CD14-positive monocyte (primary cell): ENCODE measurements around the gene CD14. TPM values are rescaled to one million over a fixed set of nuclear protein-coding genes. Genes with fewer than 3 reads are reported as not detected.

ENCODE experiments used
- DNase-seq, 3 donors: peaks; one replicate each; pipeline ENCODE4 v3.0.0-alpha.2; 2011 to 2022
- H2AFZ ChIP-seq: 2 replicates; pipeline ENCODE4 v1.6.0; 2012; ENCODE audit warnings: mild to moderate bottlenecking, low read depth, low read length, inconsistent platforms; ENCODE audit not compliant: insufficient read depth, poor library complexity, severe bottlenecking
- H3K27ac ChIP-seq, 2 donors: 1 replicate in 1 of 2; 2 replicates in 1 of 2; pipeline ENCODE4 v1.5.1; 2012 to 2013; ENCODE audit warnings: low read length in 2 of 2, control low read depth in 1 of 2, inconsistent platforms in 1 of 2, low read depth in 1 of 2, mild to moderate bottlenecking in 1 of 2
- H3K27me3 ChIP-seq, 2 donors: one replicate each; pipeline versions ENCODE4 v1.6.0 to v1.6.1; 2011 to 2013; ENCODE audit warnings: low read length in 2 of 2; ENCODE audit not compliant: control insufficient read depth in 2 of 2, insufficient read depth in 2 of 2
- H3K36me3 ChIP-seq, 2 donors: replicated peaks in 1 of 2; 1 replicate in 1 of 2; 2 replicates in 1 of 2; pipeline versions ENCODE4 v1.5.1 to v1.6.1; 2012 to 2013; ENCODE audit warnings: low read length in 2 of 2, control low read depth in 1 of 2, inconsistent platforms in 1 of 2, mild to moderate bottlenecking in 1 of 2; ENCODE audit not compliant: insufficient read depth in 2 of 2, control insufficient read depth in 1 of 2
- H3K4me1 ChIP-seq, 2 donors: 1 replicate in 1 of 2; 2 replicates in 1 of 2; pipeline versions ENCODE4 v1.5.1 to v1.6.1; 2012 to 2013; ENCODE audit warnings: low read length in 2 of 2, control low read depth in 1 of 2, inconsistent platforms in 1 of 2, mild to moderate bottlenecking in 1 of 2, moderate library complexity in 1 of 2; ENCODE audit not compliant: insufficient read depth in 2 of 2, control insufficient read depth in 1 of 2
- H3K4me2 ChIP-seq: replicated peaks from 2 replicates; pipeline ENCODE3; 2012; ENCODE audit warnings: low read length, moderate library complexity, mild to moderate bottlenecking; ENCODE audit not compliant: poor library complexity, severe bottlenecking; ENCODE audit errors: extremely low read depth
- H3K4me3 ChIP-seq, 3 experiments: fragments of 200-600 bp in 1 of 3; sonication (generic) in 1 of 3; replicated peaks in 1 of 3; 1 replicate in 2 of 3; 2 replicates in 1 of 3; pipeline ENCODE4 v1.5.1; 2011 to 2013; ENCODE audit warnings: low read length in 3 of 3, mild to moderate bottlenecking in 3 of 3, control low read depth in 2 of 3, low read depth in 2 of 3, inconsistent platforms in 1 of 3, moderate library complexity in 1 of 3
- H3K79me2 ChIP-seq: 2 replicates; pipeline ENCODE4 v1.6.0; 2012; ENCODE audit warnings: mild to moderate bottlenecking, control low read depth, inconsistent platforms, low read length, moderate library complexity; ENCODE audit not compliant: insufficient read depth
- H3K9ac ChIP-seq: 2 replicates; pipeline ENCODE4 v1.6.0; 2017; ENCODE audit warnings: low read length, mild to moderate bottlenecking; ENCODE audit not compliant: insufficient read depth, poor library complexity, severe bottlenecking
- H3K9me3 ChIP-seq, 2 donors: replicated peaks in 1 of 2; 1 replicate in 1 of 2; 2 replicates in 1 of 2; pipeline versions ENCODE4 v1.5.1 to v1.6.1; 2012 to 2013; ENCODE audit warnings: low read length in 2 of 2, control low read depth in 1 of 2; ENCODE audit not compliant: control insufficient read depth in 1 of 2, insufficient read depth in 1 of 2
- H4K20me1 ChIP-seq: 2 replicates; pipeline ENCODE4 v1.6.0; 2012; ENCODE audit warnings: mild to moderate bottlenecking, low read length, control low read depth, moderate library complexity; ENCODE audit not compliant: insufficient read depth
- H3K27ac Mint-ChIP-seq, 7 donors: one replicate each; pipeline ENCODE4 v1.8.0; 2020; ENCODE audit warnings: mild to moderate bottlenecking in 7 of 7, mixed read lengths in 7 of 7, moderate library complexity in 6 of 7, inconsistent platforms in 2 of 7
- H3K27me3 Mint-ChIP-seq, 3 donors: one replicate each; pipeline ENCODE4 v1.8.0; 2021 to 2022; ENCODE audit warnings: low read depth in 3 of 3, mild to moderate bottlenecking in 3 of 3, mixed read lengths in 3 of 3, moderate library complexity in 3 of 3, inconsistent platforms in 1 of 3
- H3K36me3 Mint-ChIP-seq, 2 donors: one replicate each; pipeline ENCODE4 v1.8.0; 2020; ENCODE audit warnings: mixed read lengths in 2 of 2, inconsistent platforms in 1 of 2, mild to moderate bottlenecking in 1 of 2
- H3K4me1 Mint-ChIP-seq: one replicate; pipeline ENCODE4 v1.8.0; 2020; ENCODE audit warnings: mild to moderate bottlenecking, mixed read lengths
- H3K4me3 Mint-ChIP-seq, 2 donors: one replicate each; pipeline ENCODE4 v1.8.0; 2020; ENCODE audit warnings: mild to moderate bottlenecking in 2 of 2, mixed read lengths in 2 of 2, moderate library complexity in 1 of 2
- H3K9me3 Mint-ChIP-seq, 7 donors: one replicate each; pipeline ENCODE4 v1.8.0; 2020 to 2022; ENCODE audit warnings: mixed read lengths in 7 of 7, mild to moderate bottlenecking in 6 of 7, moderate library complexity in 6 of 7, inconsistent platforms in 2 of 7
- WGBS: methylation state at CpG from one replicate; pipeline ENCODE4 v1.1.5; 2013; ENCODE audit warnings: missing lambda C conversion rate; ENCODE audit not compliant: insufficient coverage; 5-methylcytosine and 5-hydroxymethylcytosine counted together
- intact Hi-C, 2 donors: fragments of 100-400 bp; cut with micrococcal nuclease; formaldehyde crosslinking; loops; one replicate each; pipeline versions ENCODE4 v1.15.0 to v1.15.1; 2023
- polyA plus RNA-seq, 3 donors: library from polyadenylated mRNA; depleted of rRNA in 1 of 3; unstranded in 2 of 3; stranded (reverse) in 1 of 3; fragments of 300-500 nt in 2 of 3; fragments of >200 nt in 1 of 3; fragmentation: Illumina TruSeq in 2 of 3; gene quantifications; 1 replicate in 2 of 3; 2 replicates in 1 of 3; pipeline ENCODE4 v1.2.3, GENCODE V29; 2012 to 2021
- TF ChIP-seq, protein P1 (sequence below): fragments of 200-600 bp; IDR thresholded peaks from one replicate; pipeline ENCODE4 v1.8.0; 2022; ENCODE audit warnings: antibody characterized with exemption, mild to moderate bottlenecking

Gene CD14
- polyA plus RNA-seq, 3 donors: 1,687 to 3,095 (median 2,434) TPM

DNA sequence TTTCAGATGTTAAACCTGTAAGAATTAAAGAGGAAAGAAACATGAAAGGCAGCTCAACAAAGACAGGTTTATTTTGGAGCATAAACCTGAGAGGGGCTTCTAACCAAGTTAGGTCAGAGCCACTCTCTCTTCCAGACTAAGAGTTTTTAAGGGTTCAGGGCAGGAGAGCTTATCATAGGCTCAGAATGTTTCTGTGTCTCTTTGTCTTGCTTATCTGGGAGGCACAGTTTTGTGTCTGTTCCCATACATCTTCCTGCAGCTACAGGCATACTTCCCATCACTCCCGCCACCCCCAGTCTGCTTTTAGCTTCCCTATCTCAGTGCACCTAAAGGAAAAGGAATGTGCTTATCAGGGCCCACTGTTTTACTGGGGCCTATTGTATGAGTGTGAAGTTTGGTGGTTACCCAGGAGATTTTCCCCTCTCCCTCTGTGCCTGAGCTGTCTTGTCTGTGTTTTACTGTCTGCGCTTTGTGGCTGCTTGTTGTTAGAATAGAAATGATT, 21.9 kb downstream of the CD14 start:
- H4K20me1 ChIP-seq: no peaks in the 10 kb centered on the region
- peak overlapping the region; percentile 50 to 94 for H3K27ac ChIP-seq
- peak overlapping the region; percentile 51 for H3K9ac ChIP-seq
- peaks cover 92% of the 10 kb centered on the region for H3K4me1 Mint-ChIP-seq
- peaks cover 0 to 3% of the 10 kb centered on the region in 2 donors for H3K36me3 Mint-ChIP-seq
- intact Hi-C loops: loop anchor here in 1 of 2 donors (2.0 to 5.0 kb wide), 2 partner anchors 22 to 34 kb away; partner anchors contain the start of gene CD14
- peaks cover 84 to 96% of the 10 kb centered on the region in 2 donors for H3K4me1 ChIP-seq
- H2AFZ ChIP-seq: no peak overlapping the region
- WGBS: no CpG with 5 or more reads among the region's 2 CpGs
- H3K4me3 Mint-ChIP-seq: peak overlapping the region; percentile 1 to 76
- H3K4me3 ChIP-seq: peak overlapping the region in 1 of 3 experiments; percentile 65
- H3K4me2 ChIP-seq: peak overlapping the region; percentile 70
- peaks cover 0 to under 1% (median 0%) of the 10 kb centered on the region in 7 donors for H3K9me3 Mint-ChIP-seq
- TF ChIP-seq, protein P1, sequence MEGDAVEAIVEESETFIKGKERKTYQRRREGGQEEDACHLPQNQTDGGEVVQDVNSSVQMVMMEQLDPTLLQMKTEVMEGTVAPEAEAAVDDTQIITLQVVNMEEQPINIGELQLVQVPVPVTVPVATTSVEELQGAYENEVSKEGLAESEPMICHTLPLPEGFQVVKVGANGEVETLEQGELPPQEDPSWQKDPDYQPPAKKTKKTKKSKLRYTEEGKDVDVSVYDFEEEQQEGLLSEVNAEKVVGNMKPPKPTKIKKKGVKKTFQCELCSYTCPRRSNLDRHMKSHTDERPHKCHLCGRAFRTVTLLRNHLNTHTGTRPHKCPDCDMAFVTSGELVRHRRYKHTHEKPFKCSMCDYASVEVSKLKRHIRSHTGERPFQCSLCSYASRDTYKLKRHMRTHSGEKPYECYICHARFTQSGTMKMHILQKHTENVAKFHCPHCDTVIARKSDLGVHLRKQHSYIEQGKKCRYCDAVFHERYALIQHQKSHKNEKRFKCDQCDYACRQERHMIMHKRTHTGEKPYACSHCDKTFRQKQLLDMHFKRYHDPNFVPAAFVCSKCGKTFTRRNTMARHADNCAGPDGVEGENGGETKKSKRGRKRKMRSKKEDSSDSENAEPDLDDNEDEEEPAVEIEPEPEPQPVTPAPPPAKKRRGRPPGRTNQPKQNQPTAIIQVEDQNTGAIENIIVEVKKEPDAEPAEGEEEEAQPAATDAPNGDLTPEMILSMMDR: no peak
- H3K9me3 ChIP-seq: no peaks in the 10 kb centered on the region
- H3K79me2 ChIP-seq: peaks cover 27% of the 10 kb centered on the region
- H3K27me3 Mint-ChIP-seq: peaks cover 0 to 2% (median 0%) of the 10 kb centered on the region in 3 donors
- peak in 2 of 3 donors; percentile 38 to 39 for DNase-seq
- H3K27ac Mint-ChIP-seq: peak overlapping the region; percentile 97 to 100 (median 98)
- no peaks in the 10 kb centered on the region for H3K36me3 ChIP-seq
- H3K27me3 ChIP-seq: no peaks in the 10 kb centered on the region

DNA sequence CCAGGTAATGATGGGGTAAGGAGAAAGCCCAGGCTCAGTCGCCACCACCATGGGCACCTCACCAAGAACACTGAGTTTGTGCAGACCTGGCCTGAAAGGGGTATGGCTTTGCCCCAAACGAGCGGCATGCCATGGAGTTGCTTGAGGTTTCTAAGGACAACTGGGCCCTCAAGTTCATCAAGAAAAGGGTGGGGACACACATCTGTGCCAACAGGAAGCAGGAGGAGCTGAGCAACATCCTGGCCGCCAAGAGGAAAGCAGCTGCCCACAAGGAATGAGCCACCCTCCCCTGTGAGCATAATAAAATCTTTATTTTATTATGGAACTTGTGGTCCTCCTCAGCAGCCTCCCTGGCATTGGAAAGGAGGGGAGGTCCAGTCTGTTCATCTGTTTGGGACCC, 23.8 kb downstream of the CD14 start:
- peak overlapping the region; percentile 94 to 96 for H3K27ac ChIP-seq
- H3K4me2 ChIP-seq: peak overlapping the region; percentile 73
- H3K9ac ChIP-seq: peak overlapping the region; percentile 61

More for the DNA sequence above, 23.8 kb downstream of the CD14 start:
- H3K79me2 ChIP-seq: peaks cover 30% of the 10 kb centered on the region
- peak overlapping the region; percentile 90 to 100 (median 98) for H3K27ac Mint-ChIP-seq
- H3K36me3 ChIP-seq: no peaks in the 10 kb centered on the region
- H2AFZ ChIP-seq: no peak overlapping the region
- H3K4me1 ChIP-seq: peaks cover 86 to 98% of the 10 kb centered on the region in 2 donors
- peaks cover 86% of the 10 kb centered on the region for H3K4me1 Mint-ChIP-seq
- DNase-seq: peak; percentile 77 to 88 (median 87)
- 26% methylated on average over 3 of the region's 4 CpGs for WGBS
- H3K4me3 Mint-ChIP-seq: peak overlapping the region; percentile 51 to 78
- H3K9me3 ChIP-seq: no peaks in the 10 kb centered on the region
- no peaks in the 10 kb centered on the region for H3K27me3 Mint-ChIP-seq
- TF ChIP-seq, protein P1: no peak
- peak overlapping the region; percentile 8 to 65 (median 12) for H3K4me3 ChIP-seq
- H3K36me3 Mint-ChIP-seq: peaks cover 0 to 5% of the 10 kb centered on the region in 2 donors
- peaks cover 0 to 2% (median 0%) of the 10 kb centered on the region in 7 donors for H3K9me3 Mint-ChIP-seq
- intact Hi-C loops: loop anchor here in 1 of 2 donors (2.0 kb wide), 1 partner anchor 14 kb away; no protein-coding TSS in a partner anchor
- H3K27me3 ChIP-seq: no peaks in the 10 kb centered on the region
- H4K20me1 ChIP-seq: no peaks in the 10 kb centered on the region
